Transverse colon (tissue), 3 donors: ENCODE data around the gene ACBD3.

ENCODE experiments used
- CTCF ChIP-seq, 5 experiments: fragments of 200-600 bp in 3 of 5; fragments of 450-650 bp in 2 of 5; sonication (generic) in 3 of 5; IDR thresholded peaks; 1 replicate in 2 of 5; 2 replicates in 3 of 5; pipeline ENCODE4 v1.5.1; 2016 to 2017; ENCODE audit warnings: antibody characterized with exemption in 5 of 5, inconsistent platforms in 3 of 5, mild to moderate bottlenecking in 2 of 5, moderate library complexity in 1 of 5
- EP300 ChIP-seq: sonication (generic); formaldehyde crosslinking; IDR thresholded peaks from one replicate; pipeline ENCODE4 v1.6.1; 2017; ENCODE audit warnings: antibody characterized with exemption, low read depth
- POLR2A ChIP-seq: fragments of 450-650 bp; IDR thresholded peaks from one replicate; pipeline ENCODE4 v1.6.1; 2016; ENCODE audit warnings: antibody characterized with exemption, mild to moderate bottlenecking, moderate library complexity

- no peak for TF ChIP-seq CTCF (IDR thresholded peaks at IDR 0.05)
- no peak for TF ChIP-seq POLR2A
- TF ChIP-seq EP300: no peak
Measured at GRCh38 chr1:226158983-226159382, 27.6 kb downstream of the ACBD3 start.
